Testis (tissue), 2 donors: ENCODE results near the gene CDS1.

Source experiments
- POLR2A ChIP-seq: fragments of 450-650 bp; IDR thresholded peaks from one replicate; pipeline ENCODE4 v1.6.1; 2017; ENCODE audit warnings: antibody characterized with exemption, mild to moderate bottlenecking, moderate library complexity
- TF ChIP-seq, protein P1 (sequence below), 3 experiments: fragments of 450-650 bp in 2 of 3; fragments of 200-600 bp in 1 of 3; sonication (generic) in 1 of 3; IDR thresholded peaks; one replicate each; pipeline ENCODE4 v1.5.1; 2016 to 2019; ENCODE audit warnings: antibody characterized with exemption in 3 of 3, mild to moderate bottlenecking in 2 of 3, moderate library complexity in 1 of 3

DNA sequence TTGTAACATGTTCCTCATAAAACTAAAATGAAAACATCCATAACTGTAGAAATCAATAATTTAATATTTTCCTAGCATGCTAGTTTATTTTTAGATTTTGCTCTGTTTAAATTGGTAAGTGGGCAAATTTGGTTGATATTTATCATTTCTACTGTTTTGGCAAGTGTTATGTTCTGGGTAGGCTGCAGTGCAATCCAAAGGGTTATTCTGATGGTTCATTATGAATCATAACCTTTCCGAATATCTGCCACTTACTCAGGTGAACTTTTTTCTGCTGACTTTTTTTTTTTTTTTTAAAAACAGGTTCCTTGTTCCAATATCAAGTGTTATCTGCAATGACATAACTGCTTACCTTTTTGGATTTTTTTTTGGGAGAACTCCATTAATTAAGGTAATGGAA is 52.0 kb downstream of the CDS1 start:
- TF ChIP-seq, protein P1, sequence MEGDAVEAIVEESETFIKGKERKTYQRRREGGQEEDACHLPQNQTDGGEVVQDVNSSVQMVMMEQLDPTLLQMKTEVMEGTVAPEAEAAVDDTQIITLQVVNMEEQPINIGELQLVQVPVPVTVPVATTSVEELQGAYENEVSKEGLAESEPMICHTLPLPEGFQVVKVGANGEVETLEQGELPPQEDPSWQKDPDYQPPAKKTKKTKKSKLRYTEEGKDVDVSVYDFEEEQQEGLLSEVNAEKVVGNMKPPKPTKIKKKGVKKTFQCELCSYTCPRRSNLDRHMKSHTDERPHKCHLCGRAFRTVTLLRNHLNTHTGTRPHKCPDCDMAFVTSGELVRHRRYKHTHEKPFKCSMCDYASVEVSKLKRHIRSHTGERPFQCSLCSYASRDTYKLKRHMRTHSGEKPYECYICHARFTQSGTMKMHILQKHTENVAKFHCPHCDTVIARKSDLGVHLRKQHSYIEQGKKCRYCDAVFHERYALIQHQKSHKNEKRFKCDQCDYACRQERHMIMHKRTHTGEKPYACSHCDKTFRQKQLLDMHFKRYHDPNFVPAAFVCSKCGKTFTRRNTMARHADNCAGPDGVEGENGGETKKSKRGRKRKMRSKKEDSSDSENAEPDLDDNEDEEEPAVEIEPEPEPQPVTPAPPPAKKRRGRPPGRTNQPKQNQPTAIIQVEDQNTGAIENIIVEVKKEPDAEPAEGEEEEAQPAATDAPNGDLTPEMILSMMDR (IDR thresholded peaks at IDR 0.05) = no peak
- TF ChIP-seq POLR2A = no peak
